WTC11 (cell line): ENCODE measurements around the gene DGKG. TPM values are rescaled to one million over a fixed set of nuclear protein-coding genes. Genes with fewer than 3 reads are reported as not detected.

Source experiments
- ATAC-seq: fragments of 200-7000 bp; cut with Tn5 transposase; 2 replicates; pipeline ENCODE4 v1.10.0; 2021; ENCODE audit warnings: mild to moderate bottlenecking, moderate library complexity
- CTCF ChIA-PET: fragments of 300-600 bp; sonication (Branson Sonifier 250); formaldehyde crosslinking; loops from one replicate; lab custom pipeline; 2021; ENCODE audit warnings: antibody characterized with exemption; lab: Charles Lee
- POLR2A ChIA-PET: fragments of 350-600 bp; sonication (Branson Sonifier 250); formaldehyde crosslinking; loops from one replicate; lab custom pipeline; 2021; ENCODE audit warnings: antibody characterized with exemption; lab: Charles Lee
- DNase-seq: peaks from one replicate; pipeline ENCODE4 v3.0.0; 2021; ENCODE audit warnings: low spot score
- H3K27ac Mint-ChIP-seq: 2 replicates; pipeline ENCODE4 v1.8.0; 2021; ENCODE audit warnings: mixed read lengths
- H3K27me3 Mint-ChIP-seq: 2 replicates; pipeline ENCODE4 v1.8.0; 2021; ENCODE audit warnings: low read depth, mild to moderate bottlenecking, moderate library complexity, mixed read lengths
- H3K36me3 Mint-ChIP-seq: 2 replicates; pipeline ENCODE4 v1.8.0; 2021; ENCODE audit warnings: mixed read lengths
- H3K4me1 Mint-ChIP-seq: 2 replicates; pipeline ENCODE4 v1.8.0; 2022; ENCODE audit warnings: mixed read lengths
- H3K4me3 Mint-ChIP-seq: 2 replicates; pipeline ENCODE4 v1.8.0; 2021; ENCODE audit warnings: mild to moderate bottlenecking, moderate library complexity, mixed read lengths
- H3K9me3 Mint-ChIP-seq: 2 replicates; pipeline ENCODE4 v1.8.0; 2021; ENCODE audit warnings: mixed read lengths
- CBFB ChIP-seq: sonication (generic); formaldehyde crosslinking; IDR thresholded peaks from 2 replicates; pipeline ENCODE4 v1.8.1; 2022; ENCODE audit warnings: mild to moderate bottlenecking, low read depth, missing genetic modification reagents
- GRHL2 ChIP-seq: fragments of 250-450 bp; sonication (Bioruptor Pico); IDR thresholded peaks from 2 replicates; pipeline ENCODE4 v1.8.0; 2022; ENCODE audit warnings: mild to moderate bottlenecking, moderate library complexity; ENCODE audit not compliant: insufficient replicate concordance, severe bottlenecking
- JAZF1 ChIP-seq: fragments of 250-450 bp; sonication (Bioruptor Pico); IDR thresholded peaks from 2 replicates; pipeline ENCODE4 v1.9.0; 2021; ENCODE audit warnings: moderate library complexity, mild to moderate bottlenecking, inconsistent platforms
- MXD4 ChIP-seq: fragments of 250-450 bp; sonication (Bioruptor Pico); IDR thresholded peaks from 2 replicates; pipeline ENCODE4 v1.8.0; 2021; ENCODE audit warnings: mild to moderate bottlenecking, moderate library complexity, borderline replicate concordance
- NFATC4 ChIP-seq: fragments of 250-450 bp; sonication (Bioruptor Pico); IDR thresholded peaks from 2 replicates; pipeline ENCODE4 v1.9.0; 2021; ENCODE audit warnings: mild to moderate bottlenecking
- NFYB ChIP-seq: sonication (generic); formaldehyde crosslinking; conservative IDR thresholded peaks from 2 replicates; pipeline ENCODE4 v1.8.0; 2022; ENCODE audit warnings: low read depth, missing genetic modification reagents
- NR1H2 ChIP-seq: sonication (generic); formaldehyde crosslinking; IDR thresholded peaks from 2 replicates; pipeline ENCODE4 v1.9.0; 2021; ENCODE audit warnings: mild to moderate bottlenecking, moderate library complexity, missing genetic modification reagents
- NR2C2 ChIP-seq: sonication (generic); formaldehyde crosslinking; IDR thresholded peaks from 2 replicates; pipeline ENCODE4 v1.8.0; 2022; ENCODE audit warnings: mild to moderate bottlenecking, missing genetic modification reagents
- NR3C1 ChIP-seq: sonication (generic); formaldehyde crosslinking; conservative IDR thresholded peaks from 2 replicates; pipeline ENCODE4 v1.8.1; 2023; ENCODE audit warnings: low read depth, mild to moderate bottlenecking, missing genetic modification reagents
- OVOL2 ChIP-seq: fragments of 250-450 bp; sonication (Bioruptor Pico); IDR thresholded peaks from 2 replicates; pipeline ENCODE4 v1.9.0; 2021; ENCODE audit warnings: mild to moderate bottlenecking, borderline replicate concordance
- ZNF138 ChIP-seq: sonication (generic); formaldehyde crosslinking; conservative IDR thresholded peaks from 2 replicates; pipeline ENCODE4 v1.8.1; 2022; ENCODE audit warnings: mild to moderate bottlenecking, moderate library complexity, missing genetic modification reagents
- ZNF317 ChIP-seq: sonication (generic); formaldehyde crosslinking; IDR thresholded peaks from 2 replicates; pipeline ENCODE4 v1.8.1; 2023; ENCODE audit warnings: low read depth, mild to moderate bottlenecking, moderate library complexity, missing genetic modification reagents, borderline replicate concordance
- ZNF396 ChIP-seq: fragments of 250-450 bp; sonication (Bioruptor Pico); IDR thresholded peaks from 2 replicates; pipeline ENCODE4 v1.8.0; 2021; ENCODE audit warnings: mild to moderate bottlenecking, moderate library complexity, borderline replicate concordance
- total RNA-seq: library from RNA; stranded (reverse); gene quantifications from 3 replicates; pipeline ENCODE4 v1.2.3, GENCODE V29; 2021
- TF ChIP-seq, protein P1 (sequence below): sonication (generic); formaldehyde crosslinking; IDR thresholded peaks from 2 replicates; pipeline ENCODE4 v1.8.1; 2022; ENCODE audit warnings: low read depth, mild to moderate bottlenecking, moderate library complexity, missing genetic modification reagents, borderline replicate concordance
- TF ChIP-seq, protein P2 (sequence below): fragments of 250-450 bp; sonication (Bioruptor Pico); IDR thresholded peaks from 2 replicates; pipeline ENCODE4 v1.8.0; 2021; ENCODE audit warnings: mild to moderate bottlenecking
- TF ChIP-seq, protein P3 (sequence below): sonication (generic); formaldehyde crosslinking; IDR thresholded peaks from 2 replicates; pipeline ENCODE4 v1.8.0; 2022; ENCODE audit warnings: mild to moderate bottlenecking, missing genetic modification reagents
- TF ChIP-seq, protein P4 (sequence below): fragments of 250-450 bp; sonication (Bioruptor Pico); IDR thresholded peaks from 2 replicates; pipeline ENCODE4 v1.9.0; 2021; ENCODE audit warnings: mild to moderate bottlenecking
- TF ChIP-seq, protein P5 (sequence below): sonication (generic); formaldehyde crosslinking; IDR thresholded peaks from 2 replicates; pipeline ENCODE4 v1.8.1; 2023; ENCODE audit warnings: mild to moderate bottlenecking, missing genetic modification reagents
- TF ChIP-seq, protein P6 (sequence below): sonication (generic); formaldehyde crosslinking; IDR thresholded peaks from 2 replicates; pipeline ENCODE4 v1.8.1; 2023; ENCODE audit warnings: mild to moderate bottlenecking, missing genetic modification reagents
- TF ChIP-seq, protein P7 (sequence below): sonication (generic); formaldehyde crosslinking; IDR thresholded peaks from 2 replicates; pipeline ENCODE4 v1.8.0; 2023; ENCODE audit warnings: missing genetic modification reagents
- TF ChIP-seq, protein P8 (sequence below): sonication (generic); formaldehyde crosslinking; IDR thresholded peaks from 2 replicates; pipeline ENCODE4 v1.8.0; 2023; ENCODE audit warnings: missing genetic modification reagents, mild to moderate bottlenecking, borderline replicate concordance

DGKG gene
- total RNA-seq, 1 experiment from 2014 or later, result 0.92 TPM

DNA sequence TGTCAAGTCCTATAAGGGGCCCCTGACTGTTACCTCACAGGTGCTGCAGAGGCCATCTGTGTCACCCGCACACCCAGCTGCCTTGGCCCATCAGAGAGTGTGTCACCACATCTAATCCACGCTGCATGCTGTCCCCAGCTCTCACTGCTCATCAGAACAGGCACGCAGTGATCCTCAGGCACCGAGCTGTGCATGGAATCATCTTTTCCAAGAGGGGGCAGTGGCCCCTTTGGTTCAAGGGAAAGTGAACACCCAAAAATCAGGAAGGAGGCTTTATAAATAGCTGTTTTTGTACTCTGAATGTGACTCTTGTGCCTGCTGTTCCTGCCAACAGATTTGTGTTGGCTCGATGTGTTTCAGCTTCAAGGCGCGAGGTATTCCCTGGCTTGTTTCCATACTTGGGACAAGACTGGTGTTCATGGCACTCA lies 142.8 kb downstream of the DGKG start (continued):
- TF ChIP-seq NR3C1 (no peak), NR2C2 (CRISPR knock-in tag) (no peak), OVOL2 (CRISPR knock-in tag) (no peak)
- TF ChIP-seq, protein P1, sequence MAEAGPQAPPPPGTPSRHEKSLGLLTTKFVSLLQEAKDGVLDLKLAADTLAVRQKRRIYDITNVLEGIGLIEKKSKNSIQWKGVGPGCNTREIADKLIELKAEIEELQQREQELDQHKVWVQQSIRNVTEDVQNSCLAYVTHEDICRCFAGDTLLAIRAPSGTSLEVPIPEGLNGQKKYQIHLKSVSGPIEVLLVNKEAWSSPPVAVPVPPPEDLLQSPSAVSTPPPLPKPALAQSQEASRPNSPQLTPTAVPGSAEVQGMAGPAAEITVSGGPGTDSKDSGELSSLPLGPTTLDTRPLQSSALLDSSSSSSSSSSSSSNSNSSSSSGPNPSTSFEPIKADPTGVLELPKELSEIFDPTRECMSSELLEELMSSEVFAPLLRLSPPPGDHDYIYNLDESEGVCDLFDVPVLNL (CRISPR knock-in tag), result no peak
- TF ChIP-seq, protein P2, sequence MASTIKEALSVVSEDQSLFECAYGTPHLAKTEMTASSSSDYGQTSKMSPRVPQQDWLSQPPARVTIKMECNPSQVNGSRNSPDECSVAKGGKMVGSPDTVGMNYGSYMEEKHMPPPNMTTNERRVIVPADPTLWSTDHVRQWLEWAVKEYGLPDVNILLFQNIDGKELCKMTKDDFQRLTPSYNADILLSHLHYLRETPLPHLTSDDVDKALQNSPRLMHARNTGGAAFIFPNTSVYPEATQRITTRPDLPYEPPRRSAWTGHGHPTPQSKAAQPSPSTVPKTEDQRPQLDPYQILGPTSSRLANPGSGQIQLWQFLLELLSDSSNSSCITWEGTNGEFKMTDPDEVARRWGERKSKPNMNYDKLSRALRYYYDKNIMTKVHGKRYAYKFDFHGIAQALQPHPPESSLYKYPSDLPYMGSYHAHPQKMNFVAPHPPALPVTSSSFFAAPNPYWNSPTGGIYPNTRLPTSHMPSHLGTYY (CRISPR knock-in tag), result no peak

DNA sequence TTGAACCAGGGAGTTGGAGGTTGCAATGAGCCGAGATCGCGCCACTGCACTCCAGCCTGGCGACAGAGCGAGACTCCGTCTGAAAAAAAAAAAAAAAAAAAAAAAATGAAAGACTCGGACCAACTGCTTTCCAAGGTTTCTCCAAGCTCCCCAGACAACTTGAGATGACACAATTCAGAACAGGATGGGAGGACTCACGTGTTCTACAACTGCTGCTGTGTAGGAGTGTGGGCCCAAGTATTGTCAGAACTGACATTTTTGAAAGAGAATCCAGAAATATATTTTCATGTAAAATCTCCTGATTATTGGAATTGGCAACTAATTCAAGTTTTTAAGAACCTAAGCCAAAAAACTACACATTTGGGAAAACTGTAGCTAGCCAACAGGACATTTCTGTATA lies 143.6 kb downstream of the DGKG start:
- ATAC-seq (no peak), DNase-seq (no peak)
- Mint-ChIP-seq H3K4me3 (no peak overlapping the region), H3K36me3 (no peaks in the 10 kb centered on the region), H3K4me1 (peaks cover 37% of the 10 kb centered on the region), H3K9me3 (no peaks in the 10 kb centered on the region), H3K27me3 (no peaks in the 10 kb centered on the region), H3K27ac (no peak overlapping the region)
- CTCF ChIA-PET, result interaction anchor here (0.7 to 1.5 kb wide), 8 partner anchors 8 to 275 kb away, joined by 3 to 5 read pairs (median 4); no protein-coding TSS in a partner anchor
- POLR2A ChIA-PET, result interaction anchor here (0.6 kb wide), 1 partner anchor 10 kb away, joined by 3 read pairs; no protein-coding TSS in a partner anchor
- TF ChIP-seq, protein P3, sequence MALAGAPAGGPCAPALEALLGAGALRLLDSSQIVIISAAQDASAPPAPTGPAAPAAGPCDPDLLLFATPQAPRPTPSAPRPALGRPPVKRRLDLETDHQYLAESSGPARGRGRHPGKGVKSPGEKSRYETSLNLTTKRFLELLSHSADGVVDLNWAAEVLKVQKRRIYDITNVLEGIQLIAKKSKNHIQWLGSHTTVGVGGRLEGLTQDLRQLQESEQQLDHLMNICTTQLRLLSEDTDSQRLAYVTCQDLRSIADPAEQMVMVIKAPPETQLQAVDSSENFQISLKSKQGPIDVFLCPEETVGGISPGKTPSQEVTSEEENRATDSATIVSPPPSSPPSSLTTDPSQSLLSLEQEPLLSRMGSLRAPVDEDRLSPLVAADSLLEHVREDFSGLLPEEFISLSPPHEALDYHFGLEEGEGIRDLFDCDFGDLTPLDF (CRISPR knock-in tag), result no peak
- TF ChIP-seq JAZF1 (CRISPR knock-in tag) (no peak), ZNF396 (no peak), NR1H2 (no peak), MXD4 (CRISPR knock-in tag) (no peak), CBFB (CRISPR knock-in tag) (no peak), ZNF317 (CRISPR knock-in tag) (no peak), ZNF138 (no peak), NFATC4 (CRISPR knock-in tag) (no peak), GRHL2 (CRISPR knock-in tag) (no peak), NFYB (CRISPR knock-in tag) (no peak)
- TF ChIP-seq, protein P4, sequence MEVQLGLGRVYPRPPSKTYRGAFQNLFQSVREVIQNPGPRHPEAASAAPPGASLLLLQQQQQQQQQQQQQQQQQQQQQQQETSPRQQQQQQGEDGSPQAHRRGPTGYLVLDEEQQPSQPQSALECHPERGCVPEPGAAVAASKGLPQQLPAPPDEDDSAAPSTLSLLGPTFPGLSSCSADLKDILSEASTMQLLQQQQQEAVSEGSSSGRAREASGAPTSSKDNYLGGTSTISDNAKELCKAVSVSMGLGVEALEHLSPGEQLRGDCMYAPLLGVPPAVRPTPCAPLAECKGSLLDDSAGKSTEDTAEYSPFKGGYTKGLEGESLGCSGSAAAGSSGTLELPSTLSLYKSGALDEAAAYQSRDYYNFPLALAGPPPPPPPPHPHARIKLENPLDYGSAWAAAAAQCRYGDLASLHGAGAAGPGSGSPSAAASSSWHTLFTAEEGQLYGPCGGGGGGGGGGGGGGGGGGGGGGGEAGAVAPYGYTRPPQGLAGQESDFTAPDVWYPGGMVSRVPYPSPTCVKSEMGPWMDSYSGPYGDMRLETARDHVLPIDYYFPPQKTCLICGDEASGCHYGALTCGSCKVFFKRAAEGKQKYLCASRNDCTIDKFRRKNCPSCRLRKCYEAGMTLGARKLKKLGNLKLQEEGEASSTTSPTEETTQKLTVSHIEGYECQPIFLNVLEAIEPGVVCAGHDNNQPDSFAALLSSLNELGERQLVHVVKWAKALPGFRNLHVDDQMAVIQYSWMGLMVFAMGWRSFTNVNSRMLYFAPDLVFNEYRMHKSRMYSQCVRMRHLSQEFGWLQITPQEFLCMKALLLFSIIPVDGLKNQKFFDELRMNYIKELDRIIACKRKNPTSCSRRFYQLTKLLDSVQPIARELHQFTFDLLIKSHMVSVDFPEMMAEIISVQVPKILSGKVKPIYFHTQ (CRISPR knock-in tag), result no peak
- TF ChIP-seq, protein P5, sequence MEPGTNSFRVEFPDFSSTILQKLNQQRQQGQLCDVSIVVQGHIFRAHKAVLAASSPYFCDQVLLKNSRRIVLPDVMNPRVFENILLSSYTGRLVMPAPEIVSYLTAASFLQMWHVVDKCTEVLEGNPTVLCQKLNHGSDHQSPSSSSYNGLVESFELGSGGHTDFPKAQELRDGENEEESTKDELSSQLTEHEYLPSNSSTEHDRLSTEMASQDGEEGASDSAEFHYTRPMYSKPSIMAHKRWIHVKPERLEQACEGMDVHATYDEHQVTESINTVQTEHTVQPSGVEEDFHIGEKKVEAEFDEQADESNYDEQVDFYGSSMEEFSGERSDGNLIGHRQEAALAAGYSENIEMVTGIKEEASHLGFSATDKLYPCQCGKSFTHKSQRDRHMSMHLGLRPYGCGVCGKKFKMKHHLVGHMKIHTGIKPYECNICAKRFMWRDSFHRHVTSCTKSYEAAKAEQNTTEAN, result no peak
- TF ChIP-seq, protein P6, sequence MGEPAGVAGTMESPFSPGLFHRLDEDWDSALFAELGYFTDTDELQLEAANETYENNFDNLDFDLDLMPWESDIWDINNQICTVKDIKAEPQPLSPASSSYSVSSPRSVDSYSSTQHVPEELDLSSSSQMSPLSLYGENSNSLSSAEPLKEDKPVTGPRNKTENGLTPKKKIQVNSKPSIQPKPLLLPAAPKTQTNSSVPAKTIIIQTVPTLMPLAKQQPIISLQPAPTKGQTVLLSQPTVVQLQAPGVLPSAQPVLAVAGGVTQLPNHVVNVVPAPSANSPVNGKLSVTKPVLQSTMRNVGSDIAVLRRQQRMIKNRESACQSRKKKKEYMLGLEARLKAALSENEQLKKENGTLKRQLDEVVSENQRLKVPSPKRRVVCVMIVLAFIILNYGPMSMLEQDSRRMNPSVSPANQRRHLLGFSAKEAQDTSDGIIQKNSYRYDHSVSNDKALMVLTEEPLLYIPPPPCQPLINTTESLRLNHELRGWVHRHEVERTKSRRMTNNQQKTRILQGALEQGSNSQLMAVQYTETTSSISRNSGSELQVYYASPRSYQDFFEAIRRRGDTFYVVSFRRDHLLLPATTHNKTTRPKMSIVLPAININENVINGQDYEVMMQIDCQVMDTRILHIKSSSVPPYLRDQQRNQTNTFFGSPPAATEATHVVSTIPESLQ (CRISPR knock-in tag), result no peak
- TF ChIP-seq, protein P7, sequence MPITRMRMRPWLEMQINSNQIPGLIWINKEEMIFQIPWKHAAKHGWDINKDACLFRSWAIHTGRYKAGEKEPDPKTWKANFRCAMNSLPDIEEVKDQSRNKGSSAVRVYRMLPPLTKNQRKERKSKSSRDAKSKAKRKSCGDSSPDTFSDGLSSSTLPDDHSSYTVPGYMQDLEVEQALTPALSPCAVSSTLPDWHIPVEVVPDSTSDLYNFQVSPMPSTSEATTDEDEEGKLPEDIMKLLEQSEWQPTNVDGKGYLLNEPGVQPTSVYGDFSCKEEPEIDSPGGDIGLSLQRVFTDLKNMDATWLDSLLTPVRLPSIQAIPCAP (CRISPR knock-in tag), result no peak
- TF ChIP-seq, protein P8, sequence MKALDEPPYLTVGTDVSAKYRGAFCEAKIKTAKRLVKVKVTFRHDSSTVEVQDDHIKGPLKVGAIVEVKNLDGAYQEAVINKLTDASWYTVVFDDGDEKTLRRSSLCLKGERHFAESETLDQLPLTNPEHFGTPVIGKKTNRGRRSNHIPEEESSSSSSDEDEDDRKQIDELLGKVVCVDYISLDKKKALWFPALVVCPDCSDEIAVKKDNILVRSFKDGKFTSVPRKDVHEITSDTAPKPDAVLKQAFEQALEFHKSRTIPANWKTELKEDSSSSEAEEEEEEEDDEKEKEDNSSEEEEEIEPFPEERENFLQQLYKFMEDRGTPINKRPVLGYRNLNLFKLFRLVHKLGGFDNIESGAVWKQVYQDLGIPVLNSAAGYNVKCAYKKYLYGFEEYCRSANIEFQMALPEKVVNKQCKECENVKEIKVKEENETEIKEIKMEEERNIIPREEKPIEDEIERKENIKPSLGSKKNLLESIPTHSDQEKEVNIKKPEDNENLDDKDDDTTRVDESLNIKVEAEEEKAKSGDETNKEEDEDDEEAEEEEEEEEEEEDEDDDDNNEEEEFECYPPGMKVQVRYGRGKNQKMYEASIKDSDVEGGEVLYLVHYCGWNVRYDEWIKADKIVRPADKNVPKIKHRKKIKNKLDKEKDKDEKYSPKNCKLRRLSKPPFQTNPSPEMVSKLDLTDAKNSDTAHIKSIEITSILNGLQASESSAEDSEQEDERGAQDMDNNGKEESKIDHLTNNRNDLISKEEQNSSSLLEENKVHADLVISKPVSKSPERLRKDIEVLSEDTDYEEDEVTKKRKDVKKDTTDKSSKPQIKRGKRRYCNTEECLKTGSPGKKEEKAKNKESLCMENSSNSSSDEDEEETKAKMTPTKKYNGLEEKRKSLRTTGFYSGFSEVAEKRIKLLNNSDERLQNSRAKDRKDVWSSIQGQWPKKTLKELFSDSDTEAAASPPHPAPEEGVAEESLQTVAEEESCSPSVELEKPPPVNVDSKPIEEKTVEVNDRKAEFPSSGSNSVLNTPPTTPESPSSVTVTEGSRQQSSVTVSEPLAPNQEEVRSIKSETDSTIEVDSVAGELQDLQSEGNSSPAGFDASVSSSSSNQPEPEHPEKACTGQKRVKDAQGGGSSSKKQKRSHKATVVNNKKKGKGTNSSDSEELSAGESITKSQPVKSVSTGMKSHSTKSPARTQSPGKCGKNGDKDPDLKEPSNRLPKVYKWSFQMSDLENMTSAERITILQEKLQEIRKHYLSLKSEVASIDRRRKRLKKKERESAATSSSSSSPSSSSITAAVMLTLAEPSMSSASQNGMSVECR (CRISPR knock-in tag), result no peak
